ENCODE results near the gene GABRD.

The GABRD gene

DNA sequence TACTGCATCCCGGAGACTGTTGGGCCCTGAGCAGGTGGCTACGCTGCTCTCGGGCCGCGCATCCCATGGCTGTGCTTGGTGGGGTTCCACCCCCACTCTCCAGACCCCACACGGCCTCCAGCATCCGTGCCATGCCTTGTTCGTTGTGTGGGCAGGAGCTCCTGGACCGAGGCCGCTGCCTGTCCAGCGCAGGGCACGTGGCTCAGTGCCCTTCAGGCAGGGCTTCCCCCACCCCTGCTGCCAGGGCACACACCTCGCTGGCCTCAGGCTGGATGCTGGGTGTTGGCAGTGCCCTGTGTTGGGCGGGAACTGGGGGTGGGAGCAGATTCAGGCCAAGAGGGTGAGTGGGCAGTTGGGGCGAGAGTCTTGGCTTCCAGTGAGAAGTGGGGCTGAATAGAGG is 40.9 kb downstream of the GABRD start:
- no peak for DNase-seq (ENCODE audit: extremely low read depth, low read depth)
- H3K4me3 ChIP-seq (replicated peaks; ENCODE audit: low read depth, low read length), result no peak overlapping the region
- TF ChIP-seq, protein P1, sequence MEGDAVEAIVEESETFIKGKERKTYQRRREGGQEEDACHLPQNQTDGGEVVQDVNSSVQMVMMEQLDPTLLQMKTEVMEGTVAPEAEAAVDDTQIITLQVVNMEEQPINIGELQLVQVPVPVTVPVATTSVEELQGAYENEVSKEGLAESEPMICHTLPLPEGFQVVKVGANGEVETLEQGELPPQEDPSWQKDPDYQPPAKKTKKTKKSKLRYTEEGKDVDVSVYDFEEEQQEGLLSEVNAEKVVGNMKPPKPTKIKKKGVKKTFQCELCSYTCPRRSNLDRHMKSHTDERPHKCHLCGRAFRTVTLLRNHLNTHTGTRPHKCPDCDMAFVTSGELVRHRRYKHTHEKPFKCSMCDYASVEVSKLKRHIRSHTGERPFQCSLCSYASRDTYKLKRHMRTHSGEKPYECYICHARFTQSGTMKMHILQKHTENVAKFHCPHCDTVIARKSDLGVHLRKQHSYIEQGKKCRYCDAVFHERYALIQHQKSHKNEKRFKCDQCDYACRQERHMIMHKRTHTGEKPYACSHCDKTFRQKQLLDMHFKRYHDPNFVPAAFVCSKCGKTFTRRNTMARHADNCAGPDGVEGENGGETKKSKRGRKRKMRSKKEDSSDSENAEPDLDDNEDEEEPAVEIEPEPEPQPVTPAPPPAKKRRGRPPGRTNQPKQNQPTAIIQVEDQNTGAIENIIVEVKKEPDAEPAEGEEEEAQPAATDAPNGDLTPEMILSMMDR (IDR thresholded peaks at IDR 0.05; ENCODE audit: low read depth, low read length, missing control alignments), result no peak

DNA sequence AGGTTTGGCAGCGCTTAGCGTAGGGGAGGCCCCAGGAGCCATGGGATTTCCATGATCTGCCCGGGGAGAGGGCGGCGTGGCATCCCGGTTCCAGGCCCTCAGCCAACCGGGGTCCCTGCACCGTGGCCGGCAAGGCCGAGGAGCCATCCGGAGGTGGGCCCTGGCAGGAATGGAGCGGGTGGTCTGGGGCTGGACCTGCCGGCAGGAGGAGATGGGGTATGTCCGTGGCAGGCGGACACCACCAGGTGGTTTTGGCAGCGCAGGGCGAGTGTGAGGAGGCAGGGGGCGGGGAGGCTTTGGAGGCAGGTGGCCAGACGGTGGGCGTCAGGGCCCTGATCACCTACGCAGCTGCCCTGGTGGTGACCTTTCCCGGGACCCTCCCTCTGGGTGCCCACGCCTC is 41.4 kb downstream of the GABRD start:
- TF ChIP-seq, protein P1 (IDR thresholded peaks at IDR 0.05; ENCODE audit: low read depth, low read length, missing control alignments), result no peak
- DNase-seq (ENCODE audit: extremely low read depth, low read depth), result no peak
- no peak overlapping the region for H3K4me3 ChIP-seq (replicated peaks; ENCODE audit: low read depth, low read length)

DNA sequence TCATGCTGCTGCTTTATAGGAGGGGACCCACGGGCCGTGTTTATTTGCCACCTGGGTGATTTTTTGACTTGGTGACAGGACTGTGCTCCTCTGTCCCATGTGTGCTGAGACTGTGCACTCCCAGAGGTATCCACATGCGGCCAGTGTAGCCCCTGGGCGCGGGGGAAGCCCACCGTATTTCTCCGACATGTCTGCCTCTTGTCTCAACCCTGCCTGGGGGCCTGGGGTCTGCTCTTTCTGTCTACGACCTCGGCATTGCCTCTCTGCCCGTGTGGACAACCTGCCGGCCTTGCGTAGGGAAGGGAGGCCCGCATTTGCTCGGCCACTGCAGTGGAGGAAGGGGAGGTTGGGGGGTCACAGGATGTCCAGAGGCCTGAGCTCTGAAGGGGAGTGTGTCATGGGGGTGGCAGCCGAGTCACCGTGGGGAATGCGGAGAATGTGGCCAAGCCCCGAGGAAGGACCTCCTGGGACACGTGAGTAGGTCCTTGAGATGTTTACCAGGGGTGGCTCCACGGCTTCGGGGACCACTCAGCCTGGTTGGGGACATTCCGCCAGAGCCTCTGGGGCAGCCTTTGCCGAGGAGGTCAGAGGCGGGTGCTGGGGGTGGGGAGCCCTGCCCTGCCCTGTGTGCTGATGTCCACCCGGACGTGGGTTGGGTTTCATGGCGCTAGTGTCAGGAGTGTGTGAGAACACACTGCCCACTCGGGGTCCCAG is 42.1 kb downstream of the GABRD start:
- H3K4me3 ChIP-seq (replicated peaks; ENCODE audit: low read depth, low read length), result no peak overlapping the region
- DNase-seq (ENCODE audit: extremely low read depth, low read depth), result no peak
- TF ChIP-seq, protein P1 (IDR thresholded peaks at IDR 0.05; ENCODE audit: low read depth, low read length, missing control alignments), result no peak

DNA sequence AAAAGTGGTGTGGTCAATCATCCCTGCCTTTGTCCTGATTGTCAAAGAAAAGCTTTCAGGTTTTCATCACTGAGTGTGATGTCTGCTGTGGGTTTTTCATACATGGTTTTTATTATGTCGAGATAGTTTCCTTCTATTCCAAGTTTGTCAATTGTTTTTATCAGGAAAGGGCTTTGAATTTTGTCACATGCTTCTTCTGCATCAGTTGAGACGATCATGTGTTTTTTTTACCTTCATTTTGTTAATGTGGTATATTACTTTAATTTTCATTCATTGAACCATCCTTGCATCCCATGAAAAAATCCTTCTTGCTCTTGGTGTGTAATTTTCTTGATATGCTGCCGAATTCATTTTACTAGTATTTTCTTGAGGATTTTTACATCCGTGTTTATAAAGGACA is 46.6 kb downstream of the GABRD start:
- TF ChIP-seq, protein P1 (IDR thresholded peaks at IDR 0.05; ENCODE audit: low read depth, low read length, missing control alignments), result no peak
- H3K4me3 ChIP-seq (replicated peaks; ENCODE audit: low read depth, low read length), result no peak overlapping the region
- no peak for DNase-seq (ENCODE audit: extremely low read depth, low read depth)

DNA sequence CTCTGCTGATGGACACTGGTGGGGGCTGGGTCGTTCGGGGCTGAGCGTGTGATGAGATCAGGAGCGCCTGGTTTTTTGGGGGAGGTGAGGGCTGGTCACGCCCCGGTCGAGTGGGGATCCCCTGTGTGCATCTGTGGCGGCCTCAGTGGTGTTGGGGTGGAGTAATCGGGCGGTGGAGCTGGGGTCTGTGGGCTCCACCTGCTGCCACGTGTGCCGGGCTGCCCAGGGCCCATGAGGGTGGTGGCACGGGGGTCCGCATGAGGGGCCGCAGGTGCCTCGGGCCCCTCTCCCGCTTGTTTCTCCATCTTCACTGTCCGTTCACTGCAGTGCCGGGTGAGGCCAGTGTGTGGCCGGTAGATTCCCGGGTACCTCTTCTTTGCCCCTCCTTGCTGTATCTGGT is 48.2 kb downstream of the GABRD start:
- DNase-seq (ENCODE audit: extremely low read depth, low read depth), result no peak
- no peak overlapping the region for H3K4me3 ChIP-seq (replicated peaks; ENCODE audit: low read depth, low read length)
- TF ChIP-seq, protein P1 (IDR thresholded peaks at IDR 0.05; ENCODE audit: low read depth, low read length, missing control alignments), result no peak

DNA sequence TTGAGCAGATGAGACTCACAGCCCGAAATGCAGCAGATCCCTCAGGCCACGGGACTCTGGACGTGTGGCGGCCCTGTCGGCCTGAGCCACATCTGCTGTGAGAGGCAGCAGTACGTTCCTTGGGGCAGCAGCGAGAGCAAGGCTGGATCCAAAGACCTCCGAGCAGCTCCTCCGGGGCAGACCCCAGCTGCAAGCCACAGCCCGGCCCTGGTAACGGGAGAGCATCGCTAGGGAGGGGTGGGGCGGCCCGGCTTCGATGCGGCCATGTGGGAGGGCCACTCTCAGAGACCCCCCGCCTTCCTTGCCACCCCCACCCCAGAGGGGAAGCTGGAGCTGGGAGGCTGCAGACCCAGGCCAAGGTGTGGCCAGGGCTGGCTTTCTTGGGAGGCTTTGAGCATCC is 48.8 kb downstream of the GABRD start:
- TF ChIP-seq, protein P1 (IDR thresholded peaks at IDR 0.05; ENCODE audit: low read depth, low read length, missing control alignments), result no peak
- no peak for DNase-seq (ENCODE audit: extremely low read depth, low read depth)
- no peak overlapping the region for H3K4me3 ChIP-seq (replicated peaks; ENCODE audit: low read depth, low read length)

DNA sequence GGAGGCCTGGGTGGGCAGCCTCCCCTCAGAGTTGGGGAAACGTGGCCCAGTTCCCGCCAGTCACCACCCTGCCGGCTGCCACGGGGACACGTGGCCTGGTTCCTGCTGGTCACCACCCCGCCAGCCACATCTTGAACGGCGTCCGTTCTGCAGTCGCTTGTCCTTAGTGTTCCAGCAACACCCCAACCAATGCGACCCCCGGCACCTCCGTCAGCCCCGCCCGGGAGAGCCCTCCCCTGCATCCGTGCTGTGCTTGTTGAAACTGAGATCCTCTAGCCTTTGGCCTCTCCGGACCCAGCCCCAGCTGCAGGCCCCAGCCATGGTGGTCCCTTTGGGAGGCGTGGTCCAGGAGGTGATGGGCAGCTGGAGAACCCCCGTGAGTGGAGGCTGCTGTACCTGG is 49.8 kb downstream of the GABRD start:
- no peak for DNase-seq (ENCODE audit: extremely low read depth, low read depth)
- TF ChIP-seq, protein P1 (IDR thresholded peaks at IDR 0.05; ENCODE audit: low read depth, low read length, missing control alignments), result no peak

More for the DNA sequence above, 49.8 kb downstream of the GABRD start:
- no peak overlapping the region for H3K4me3 ChIP-seq (replicated peaks; ENCODE audit: low read depth, low read length)

Data from HFF-Myc (cell line).